Posterior vena cava (tissue), 2 donors: ENCODE data around the gene CCDC127. TPM values are rescaled to one million over a fixed set of nuclear protein-coding genes. Genes with fewer than 3 reads are reported as not detected.

Experiments
- DNase-seq: peaks from one replicate; pipeline ENCODE4 v3.0.0-alpha.2; 2020; ENCODE audit warnings: low spot score
- intact Hi-C, 2 donors: fragments of 100-400 bp; cut with DNase I; formaldehyde crosslinking; loops; one replicate each; pipeline versions ENCODE4 v1.14.1 to v1.14.2; 2022 to 2023
- total RNA-seq, 2 donors: library from RNA; stranded (reverse); fragmentation: NEBNext Ultra II Directional; extraction: Animal tissue kit (Norgen Biotek cat#: 25700); gene quantifications; one replicate each; pipeline ENCODE4 v1.2.1, GENCODE V29; 2021
- donor health status: DM: yes; HTN: yes; CAD: no.
- donor health status: DM: yes; HTN: yes; CAD: no.

CCDC127 gene
- total RNA-seq, 2 donors from 2014 or later = 5.8 to 6.9 TPM

DNA sequence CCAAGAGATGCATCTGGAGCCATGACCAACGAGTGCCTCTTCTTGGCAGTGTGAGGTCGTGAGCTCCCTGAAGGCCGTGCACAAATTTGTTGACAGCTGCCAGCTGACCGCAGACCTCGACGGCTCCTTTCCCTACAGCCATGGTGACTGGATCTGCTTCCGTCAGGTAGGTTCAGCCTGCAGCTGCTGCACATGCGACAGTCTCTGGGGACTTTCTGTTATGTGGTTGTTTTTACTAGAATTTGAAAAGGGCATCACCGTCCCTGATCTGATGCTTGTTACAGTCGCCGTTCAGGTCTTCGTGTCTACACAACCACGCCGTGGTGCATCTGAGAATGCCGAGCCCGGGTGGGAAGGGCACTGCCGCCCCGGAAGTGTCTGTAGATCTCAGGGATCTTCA lies 63.1 kb downstream of the CCDC127 start:
- intact Hi-C loops = no loop called here
- peak; percentile 62 for DNase-seq

DNA sequence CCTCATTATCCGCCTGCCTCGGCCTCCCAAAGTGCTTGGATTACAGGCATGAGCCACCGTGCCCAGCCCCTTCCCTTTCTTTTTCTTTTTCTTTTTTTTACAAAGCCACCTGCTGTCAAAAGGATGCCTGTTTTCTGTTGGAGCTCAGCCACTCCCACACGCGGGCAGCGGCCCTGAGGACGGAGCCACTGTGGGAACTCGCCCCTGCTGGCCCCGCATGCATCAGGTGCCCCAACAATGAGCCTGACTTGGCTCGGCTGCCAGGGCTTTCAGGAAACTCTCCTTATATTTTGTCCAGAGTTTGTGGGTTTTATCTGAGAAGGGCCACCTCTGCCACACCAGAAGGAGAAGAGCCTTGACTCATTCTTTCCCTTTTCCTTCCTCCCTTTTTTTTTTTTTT lies 63.7 kb downstream of the CCDC127 start:
- peak; percentile 68 for DNase-seq

DNA sequence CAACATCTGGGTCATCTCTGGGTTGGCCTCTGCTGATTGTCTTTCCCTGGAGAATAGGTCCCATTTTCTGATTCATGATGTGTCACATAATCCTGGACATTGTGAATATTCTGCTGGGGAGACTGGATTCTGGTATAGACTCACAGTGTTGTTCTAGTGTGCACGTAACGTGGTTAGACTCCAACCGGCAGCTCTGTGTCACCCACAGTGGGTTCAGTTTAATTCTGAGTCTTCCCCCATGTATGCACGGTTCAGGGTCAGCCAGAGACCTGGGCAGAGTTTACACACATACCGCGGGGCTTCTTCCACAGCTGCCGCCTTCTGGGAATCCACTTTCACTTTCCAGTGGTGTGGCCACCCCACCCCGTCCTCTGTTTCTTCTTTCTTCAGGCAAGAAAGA lies 64.7 kb downstream of the CCDC127 start:
- DNase-seq = peak; percentile 28
- intact Hi-C loops = no loop called here

More for the DNA sequence above, 63.7 kb downstream of the CCDC127 start:
- intact Hi-C loops = no loop called here

DNA sequence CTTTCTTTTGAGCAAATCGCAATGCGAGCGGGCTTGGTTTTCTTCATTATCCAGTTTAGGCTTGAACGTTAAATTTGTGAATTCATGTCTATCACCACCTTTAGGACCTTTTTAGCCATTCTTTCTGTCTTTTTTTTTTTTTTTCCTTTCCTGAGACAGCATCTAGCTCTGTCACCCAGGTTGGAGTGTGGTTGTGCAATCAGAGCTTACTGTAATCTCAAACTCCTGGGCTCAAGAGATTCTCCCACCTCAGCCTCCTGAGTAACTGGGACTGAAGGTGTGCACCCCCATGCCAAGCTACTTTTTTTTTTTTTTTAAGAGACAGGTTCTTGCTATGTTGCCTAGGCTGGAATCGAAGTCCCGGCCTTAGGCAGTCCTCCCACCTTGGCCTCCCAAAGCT lies 65.9 kb downstream of the CCDC127 start:
- intact Hi-C loops = no loop called here
- no peak for DNase-seq

DNA sequence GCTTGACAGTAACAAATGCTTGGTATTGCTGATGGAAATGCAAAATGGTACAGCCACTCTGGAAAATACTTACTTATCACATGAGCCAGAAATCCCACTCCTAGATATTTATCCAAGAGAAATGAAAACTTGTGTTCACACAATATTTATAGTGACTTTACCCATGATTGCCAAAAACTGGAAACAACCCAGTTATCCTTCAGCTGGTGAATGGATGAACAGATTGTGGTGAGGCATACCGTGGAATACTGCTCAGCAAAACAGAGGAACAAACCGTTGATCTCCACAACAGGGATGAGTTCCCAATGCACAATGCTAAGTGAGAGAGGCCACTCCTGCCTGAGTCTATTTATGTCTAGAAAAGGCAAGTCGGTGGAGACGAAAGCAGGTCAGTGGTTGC lies 67.2 kb downstream of the CCDC127 start:
- intact Hi-C loops = no loop called here
- DNase-seq = no peak

DNA sequence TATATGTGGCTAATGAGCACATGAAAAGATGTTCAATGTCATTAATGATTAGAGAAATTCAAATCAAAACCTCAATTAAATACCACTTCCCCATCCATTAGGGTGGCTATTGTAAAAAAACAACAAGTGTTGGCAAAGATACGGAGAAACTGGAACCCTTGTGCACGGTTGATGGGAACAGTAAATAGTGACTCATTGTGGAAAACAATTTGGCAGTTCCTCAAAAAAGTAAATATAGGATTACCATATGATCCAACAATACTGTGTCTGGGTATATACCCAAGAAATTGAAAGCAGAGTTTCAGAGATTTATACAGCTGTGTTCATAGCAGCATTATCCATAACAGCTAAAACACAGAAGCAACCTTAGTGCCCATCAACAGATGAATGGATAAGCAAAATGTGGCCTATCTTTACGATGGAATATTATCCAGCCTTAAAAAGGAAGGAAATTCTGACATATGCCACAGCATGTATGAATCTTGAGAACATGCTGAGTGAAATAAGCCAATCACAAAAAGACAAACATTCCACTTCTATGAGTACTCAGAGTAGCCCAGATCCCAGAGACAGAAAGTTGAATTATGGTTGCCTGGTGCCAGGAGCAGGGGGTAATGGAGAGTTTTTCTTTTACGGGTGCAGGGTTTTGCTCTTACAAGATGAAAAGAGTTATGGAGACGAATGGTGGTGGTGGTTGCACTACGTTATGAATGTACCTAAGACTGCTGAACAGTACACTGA lies 68.0 kb downstream of the CCDC127 start:
- DNase-seq = no peak
- intact Hi-C loops = no loop called here

- DNase-seq = no peak
- intact Hi-C loops = no loop called here
Observed at GRCh38 chr5:147751-148150, 70.2 kb downstream of the CCDC127 start.

Other genes starting within 250 kb of the CCDC127 start
- under 1 TPM in 1 of 2 donors, not detected in 1; 0.05 TPM for gene PLEKHG4B, start 126.0 kb downstream of the CCDC127 start, total RNA-seq
- gene LRRC14B, start 26.7 kb downstream of the CCDC127 start, total RNA-seq = not detected
- gene SDHA, start 167 bp upstream of the CCDC127 start, total RNA-seq = 10 to 100 TPM; 75.2 to 80.7 TPM
- gene PDCD6, start 53.5 kb upstream of the CCDC127 start, total RNA-seq = 10 to 100 TPM; 49.6 to 53.0 TPM
- 1 to 10 TPM in 1 of 2 donors, under 1 TPM in 1; 0.69 to 2.9 TPM for gene AHRR, start 103.6 kb upstream of the CCDC127 start, total RNA-seq
- 10 to 100 TPM; 52.6 to 54.2 TPM for gene EXOC3, start 225.0 kb upstream of the CCDC127 start, total RNA-seq